ENCODE data around the gene FGD5.

GRCh38 chr3:14823393-14823792, 4.6 kb downstream of the FGD5 start:
- no peak for TF ChIP-seq KDM1A (IDR thresholded peaks at IDR 0.05)
- no peak for TF ChIP-seq ELK3 (CRISPR knock-in tag; IDR thresholded peaks at IDR 0.05)
- TF ChIP-seq EP300 (IDR thresholded peaks at IDR 0.05; ENCODE audit: low read length) = no peak
- TF ChIP-seq EGR1 (conservative IDR thresholded peaks at IDR 0.05) = no peak
- TF ChIP-seq ZNF212 (CRISPR knock-in tag; IDR thresholded peaks at IDR 0.05) = no peak
- TF ChIP-seq POLR2A (conservative IDR thresholded peaks at IDR 0.05) = no peak
- TF ChIP-seq CTCF (IDR thresholded peaks at IDR 0.05 in 2 of 3, conservative IDR thresholded peaks at IDR 0.05 in 1 of 3; ENCODE audit: insufficient read depth in 2 of 3, low read depth in 1 of 3, low read length in 3 of 3) = no peak
- no peak for TF ChIP-seq ZNF507 (tag; conservative IDR thresholded peaks at IDR 0.05)
- no peak for TF ChIP-seq VEZF1 (CRISPR knock-in tag; IDR thresholded peaks at IDR 0.05)
- TF ChIP-seq ATF6 (CRISPR knock-in tag; IDR thresholded peaks at IDR 0.05) = no peak

Data from K562 (cell line).